ENCODE measurements around the gene TRMT112.
A peak's percentile ranks its signal among the peaks of the same experiment; 100 is the strongest.

TRMT112 gene

DNA sequence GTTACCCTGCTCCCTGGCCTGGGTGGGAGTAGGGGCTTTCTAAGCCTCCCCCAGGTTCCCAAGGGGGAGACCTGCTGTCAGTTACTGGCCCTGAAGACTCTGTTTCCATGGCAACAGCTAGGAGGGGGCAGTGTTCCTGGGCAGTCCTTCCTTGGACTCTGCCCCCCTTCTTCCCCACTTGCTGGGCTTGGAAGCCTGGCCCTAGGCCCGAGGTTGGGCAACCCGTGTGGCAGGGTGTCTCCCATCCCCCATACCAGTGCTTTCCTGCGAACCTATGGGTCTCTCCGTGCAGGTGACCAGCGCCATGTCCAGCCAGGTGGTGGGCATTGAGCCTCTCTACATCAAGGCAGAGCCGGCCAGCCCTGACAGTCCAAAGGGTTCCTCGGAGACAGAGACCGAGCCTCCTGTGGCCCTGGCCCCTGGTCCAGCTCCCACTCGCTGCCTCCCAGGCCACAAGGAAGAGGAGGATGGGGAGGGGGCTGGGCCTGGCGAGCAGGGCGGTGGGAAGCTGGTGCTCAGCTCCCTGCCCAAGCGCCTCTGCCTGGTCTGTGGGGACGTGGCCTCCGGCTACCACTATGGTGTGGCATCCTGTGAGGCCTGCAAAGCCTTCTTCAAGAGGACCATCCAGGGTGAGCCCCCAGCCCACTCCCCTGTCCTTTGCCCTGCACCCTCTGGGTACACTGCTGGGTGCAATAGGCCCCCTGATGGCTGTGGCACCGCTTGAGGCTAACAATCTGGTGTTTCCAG lies 10.3 kb downstream of the TRMT112 start:
- no peak for DNase-seq

- no peak for DNase-seq
These were observed 10.8 kb downstream of the TRMT112 start for GRCh38 chr11:64306563-64306875.

DNA sequence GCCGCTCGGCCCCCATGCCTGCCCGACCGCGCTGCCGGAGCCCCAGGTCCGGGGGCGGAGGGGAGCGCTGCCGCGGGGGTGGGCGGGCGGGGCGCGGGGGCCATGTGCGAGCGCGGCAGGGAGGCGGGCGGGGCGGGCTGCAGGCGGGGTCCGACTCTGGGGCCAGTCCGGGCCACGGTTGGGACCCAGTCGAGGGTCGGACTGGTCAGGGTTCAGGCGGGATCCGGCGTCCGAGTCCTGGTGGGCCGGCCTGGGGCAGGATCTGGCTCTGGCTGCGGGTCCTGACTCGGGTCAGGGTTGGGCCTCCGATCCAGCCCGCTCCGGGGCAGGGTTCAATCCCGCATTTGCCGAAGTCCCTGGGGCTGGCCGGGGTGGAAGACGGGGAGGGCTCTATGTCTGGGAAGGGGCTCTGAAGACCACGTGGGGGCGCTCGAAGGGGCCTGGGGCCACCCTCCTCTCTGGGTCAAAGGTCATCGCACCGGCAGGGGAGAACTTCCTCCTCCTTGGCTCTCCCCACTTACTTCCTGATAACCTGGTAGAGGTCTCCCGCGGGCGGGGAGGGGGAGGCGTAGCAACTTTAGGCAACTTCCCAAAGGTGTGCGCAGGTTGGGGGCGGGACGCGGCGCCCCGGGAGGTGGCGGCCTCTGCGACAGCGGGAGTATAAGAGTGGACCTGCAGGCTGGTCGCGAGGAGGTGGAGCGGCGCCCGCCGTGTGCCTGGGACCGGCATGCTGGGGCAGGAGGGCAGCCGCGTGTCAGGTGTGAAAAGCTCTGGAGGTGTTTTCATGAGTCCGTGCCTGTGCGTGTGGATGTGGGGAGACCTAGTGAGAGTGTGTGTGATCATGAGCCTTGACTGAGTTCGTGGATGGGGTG lies 11.4 kb downstream of the TRMT112 start:
- DNase-seq, result peak; percentile 47 to 62

GRCh38 chr11:64305075-64305690 lies 12.2 kb downstream of the TRMT112 start, which contains the start of gene ESRRA:
Gene ESRRA (plus strand): TSS chr11:64305524. CDS start chr11:64307180, 1,656 bp downstream.
- DNase-seq, result peak; percentile 100

DNA sequence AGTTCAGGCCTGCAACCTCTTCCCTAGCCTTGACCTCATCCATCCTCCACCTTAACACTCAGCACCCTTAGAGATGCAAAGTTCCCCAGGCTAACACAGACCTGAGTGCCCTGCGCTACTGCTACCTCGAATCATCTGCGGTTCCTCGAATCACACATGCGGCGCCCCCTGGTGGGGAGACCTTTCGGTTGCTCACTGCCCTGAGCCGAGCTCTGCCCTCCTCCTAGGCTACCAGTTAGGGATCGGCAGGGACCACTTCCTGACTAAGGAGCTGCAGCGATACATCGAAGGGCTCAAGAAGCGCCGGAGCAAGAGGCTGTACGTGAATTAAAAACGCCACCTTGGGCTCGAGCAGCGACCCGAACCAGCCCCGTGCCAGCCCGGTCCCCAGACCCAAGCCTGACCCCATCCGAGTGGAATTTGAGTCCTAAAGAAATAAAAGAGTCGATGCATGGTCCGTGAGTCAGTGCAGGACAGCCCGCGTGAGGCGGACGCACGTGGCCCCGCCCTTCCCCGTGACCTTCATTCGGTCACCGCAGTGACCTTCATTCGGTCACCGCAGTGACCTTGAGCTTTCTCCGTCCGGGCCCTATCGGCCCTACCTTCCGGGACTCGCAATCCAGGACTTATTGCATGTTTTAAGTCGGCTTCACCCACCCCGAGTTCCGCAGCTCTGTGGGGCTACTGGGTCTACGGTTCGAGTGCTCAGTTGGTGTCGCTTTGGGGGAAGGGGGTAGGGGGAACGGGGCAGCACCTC lies 12.9 kb downstream of the TRMT112 start:
- DNase-seq, result peak; percentile 94 to 95

DNA sequence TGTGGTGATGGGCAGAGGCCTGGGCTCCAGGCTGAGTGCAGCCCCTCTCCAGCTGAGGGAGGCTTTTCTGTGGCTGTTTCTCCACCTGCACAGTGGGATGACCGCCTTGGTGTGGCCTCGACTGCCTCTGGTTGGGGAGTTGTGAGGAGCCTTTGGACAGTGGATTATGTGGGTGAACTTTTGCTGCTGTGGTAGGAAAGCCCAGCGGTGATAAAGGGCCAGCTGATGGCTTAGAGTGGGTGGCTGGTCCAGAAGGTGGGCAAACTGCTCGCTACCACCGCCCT lies 13.4 kb downstream of the TRMT112 start:
- DNase-seq, result no peak

- no peak for DNase-seq
These were observed 14.0 kb downstream of the TRMT112 start for GRCh38 chr11:64303109-64304031.

GRCh38 chr11:64299847-64300648 lies 17.3 kb downstream of the TRMT112 start, which contains the start of gene CATSPERZ:
Gene CATSPERZ (plus strand): TSS chr11:64300358. CDS start chr11:64300411, 53 bp downstream.
- DNase-seq, result no peak

DNA sequence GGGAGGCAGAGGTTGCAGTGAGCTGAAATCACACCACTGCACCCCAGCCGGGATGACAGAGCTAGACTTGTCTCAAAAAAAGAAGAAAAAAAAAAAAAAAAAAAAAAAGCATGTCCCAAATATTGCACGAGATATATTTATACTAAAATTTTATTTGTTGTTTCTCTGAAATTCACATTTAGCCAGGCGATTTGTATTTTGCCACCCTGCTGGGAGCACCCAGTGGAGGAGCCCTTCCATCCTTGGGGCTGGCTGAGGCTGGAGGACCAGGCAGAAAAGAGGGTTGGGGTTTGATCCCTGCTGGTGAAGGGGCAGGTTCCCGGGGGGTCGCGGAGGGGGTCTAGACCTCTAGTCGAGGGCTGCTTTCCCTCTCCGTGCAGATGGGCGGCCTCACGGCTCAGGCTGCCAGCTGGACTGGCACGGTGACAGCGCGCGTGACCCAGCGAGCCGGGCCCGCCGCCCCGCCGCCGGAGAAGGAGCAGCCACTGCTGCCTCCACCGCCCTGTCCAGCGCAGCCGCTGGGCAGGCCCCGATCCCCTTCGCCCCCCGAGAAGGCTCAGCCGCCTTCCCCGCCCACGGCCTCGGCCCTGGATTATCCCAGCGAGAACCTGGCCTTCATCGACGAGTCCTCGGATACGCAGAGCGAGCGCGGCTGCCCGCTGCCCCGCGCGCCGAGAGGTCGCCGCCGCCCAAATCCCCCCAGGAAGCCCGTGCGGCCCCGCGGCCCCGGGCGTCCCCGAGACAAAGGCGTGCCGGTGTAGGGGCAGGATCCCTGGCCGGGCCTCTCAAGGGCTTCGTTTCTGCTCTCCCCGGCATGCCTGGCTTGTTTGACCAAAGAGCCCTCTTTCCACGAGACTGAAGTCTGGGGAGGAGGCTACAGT lies 18.2 kb downstream of the TRMT112 start:
- peak in 1 of 2 donors; percentile 19 for DNase-seq

DNA sequence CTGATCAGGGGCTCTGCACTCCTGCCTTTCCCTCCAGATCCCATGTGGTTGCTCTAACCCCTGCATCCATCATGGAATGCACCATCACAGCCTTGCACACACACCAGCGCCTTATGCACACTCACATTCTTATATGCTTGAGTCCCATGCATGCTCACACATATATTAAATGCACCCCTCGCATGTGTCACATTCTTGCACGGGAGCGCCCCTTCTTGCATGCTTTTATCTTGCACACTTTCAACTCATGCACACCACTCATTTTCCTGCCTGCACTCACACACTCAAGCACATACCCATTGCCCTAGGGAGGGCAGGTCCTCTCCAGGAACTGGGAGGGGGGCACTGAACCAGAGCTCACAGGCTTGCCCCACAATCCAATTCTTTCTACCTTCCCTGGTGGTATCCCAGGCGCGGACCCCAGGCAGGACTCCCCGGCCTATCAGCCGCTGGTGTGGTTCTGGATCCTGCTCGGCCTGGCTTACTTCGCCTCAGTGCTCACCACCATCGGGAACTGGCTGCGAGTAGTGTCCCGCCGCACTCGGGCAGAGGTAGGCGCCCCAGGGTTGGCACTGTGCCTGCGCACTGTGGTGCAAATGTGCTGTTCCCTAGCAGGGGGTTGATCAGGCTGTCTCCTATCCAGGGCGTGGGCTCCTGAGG lies 19.5 kb downstream of the TRMT112 start:
- DNase-seq, result no peak

GRCh38 chr11:64296830-64297698 lies 20.3 kb downstream of the TRMT112 start:
- DNase-seq, result peak in 1 of 2 donors; percentile 21

DNA sequence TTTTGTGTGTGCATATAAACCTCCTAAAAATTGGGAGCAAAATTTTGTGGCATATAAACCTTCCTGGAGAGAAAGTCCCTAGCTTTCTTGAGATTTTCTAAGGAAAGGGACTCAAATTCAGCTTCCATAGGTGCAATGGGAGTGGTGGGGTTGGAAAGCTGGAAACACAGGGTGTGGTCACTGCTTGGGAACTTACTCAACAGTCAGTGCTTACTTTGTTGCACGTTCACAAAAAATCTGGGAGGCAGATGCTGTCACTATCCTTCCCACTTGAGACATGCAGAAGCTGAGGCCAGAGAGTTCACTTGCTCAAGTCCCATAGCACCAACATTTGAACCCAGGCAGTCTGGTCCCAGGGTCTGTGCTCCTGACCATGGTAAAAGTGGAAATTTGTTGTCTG lies 21.1 kb downstream of the TRMT112 start:
- DNase-seq, result no peak

DNA sequence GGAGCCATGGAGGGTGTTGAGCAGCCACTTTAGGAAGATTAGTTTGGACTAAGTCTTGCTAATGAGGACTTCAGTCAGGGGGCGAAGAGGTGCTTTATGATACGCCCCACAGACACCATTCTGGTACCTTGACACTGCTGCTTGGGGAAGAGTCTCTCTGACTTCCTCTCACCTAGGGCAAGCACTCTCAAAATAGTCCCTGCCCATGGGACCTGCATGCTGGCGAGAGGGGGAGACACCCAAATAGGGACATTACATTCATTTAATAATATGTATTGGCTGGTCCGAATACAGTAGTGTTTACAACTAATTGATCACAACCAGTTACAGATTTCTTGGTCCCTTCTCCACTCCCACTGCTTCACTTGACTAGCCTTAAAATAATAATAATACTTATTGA lies 21.6 kb downstream of the TRMT112 start:
- DNase-seq, result no peak

DNA sequence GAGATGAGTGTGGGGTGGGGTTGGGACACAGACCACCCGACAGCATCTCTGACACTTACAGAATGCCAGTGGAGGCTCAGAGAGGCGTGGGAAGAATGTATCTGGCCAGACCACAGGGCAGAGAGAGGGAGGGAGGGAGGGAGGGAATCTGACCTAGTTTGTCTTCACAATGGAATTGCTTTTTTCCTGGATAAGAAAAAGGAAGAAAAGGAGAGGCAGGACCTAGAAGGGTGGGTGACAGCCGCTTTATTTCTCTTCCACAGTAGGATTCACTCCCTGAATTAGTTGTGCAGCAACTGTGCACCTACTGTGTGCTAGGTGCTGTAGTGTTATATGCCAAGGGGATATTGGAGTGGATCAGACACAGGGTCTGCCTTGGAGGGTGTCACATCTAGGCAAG lies 22.6 kb downstream of the TRMT112 start:
- no peak for DNase-seq

DNA sequence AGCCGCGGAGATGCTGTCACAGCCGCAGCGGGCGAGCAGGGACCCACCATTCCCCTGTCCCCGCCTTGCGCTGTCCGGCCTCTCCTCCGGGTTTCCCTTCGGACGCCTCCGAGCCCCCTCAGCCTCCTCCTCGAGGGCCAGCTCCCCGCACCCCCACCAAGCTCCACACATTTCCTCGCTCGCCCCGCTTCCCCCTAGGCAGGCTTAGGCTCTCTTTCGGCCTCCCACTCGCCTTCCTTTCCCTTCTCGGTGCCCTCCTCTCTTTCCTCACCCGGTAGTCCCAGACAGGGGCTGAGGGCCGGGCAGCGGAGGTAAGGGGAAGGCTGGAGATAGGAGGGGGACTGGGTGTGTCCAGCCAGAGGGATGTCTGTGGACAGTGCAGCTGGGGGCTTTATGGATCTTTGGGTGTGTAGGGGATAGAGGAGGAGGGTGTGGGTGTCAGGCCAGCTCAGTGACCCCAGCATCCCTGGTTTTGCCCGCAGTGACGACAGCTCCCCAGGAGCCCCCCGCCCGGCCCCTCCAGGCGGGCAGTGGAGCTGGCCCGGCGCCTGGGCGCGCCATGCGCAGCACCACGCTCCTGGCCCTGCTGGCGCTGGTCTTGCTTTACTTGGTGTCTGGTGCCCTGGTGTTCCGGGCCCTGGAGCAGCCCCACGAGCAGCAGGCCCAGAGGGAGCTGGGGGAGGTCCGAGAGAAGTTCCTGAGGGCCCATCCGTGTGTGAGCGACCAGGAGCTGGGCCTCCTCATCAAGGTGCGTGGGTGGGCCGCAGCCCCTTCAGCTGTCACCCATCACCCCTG lies 24.7 kb downstream of the TRMT112 start:
- DNase-seq, result peak in 1 of 2 donors; percentile 27

- DNase-seq, result peak in 1 of 2 donors; percentile 4
These were observed 25.5 kb downstream of the TRMT112 start for GRCh38 chr11:64291752-64292459.

Measured in inflammatory macrophage (primary cell).